GM23248 (cell line): ENCODE results near the gene RBSN.

Source experiments
- EZH2 ChIP-seq: fragments of 200-600 bp; sonication (generic); IDR thresholded peaks from 2 replicates; pipeline ENCODE4 v1.6.1; 2018; ENCODE audit warnings: antibody characterized with exemption, mild to moderate bottlenecking; ENCODE audit not compliant: insufficient read depth, poor library complexity, severe bottlenecking
- EZH2phosphoT487 ChIP-seq: fragments of 200-600 bp; sonication (generic); IDR thresholded peaks from 2 replicates; pipeline ENCODE4 v1.6.1; 2018; ENCODE audit warnings: antibody characterized with exemption, moderate library complexity, mild to moderate bottlenecking, low read depth; ENCODE audit not compliant: insufficient read depth

DNA sequence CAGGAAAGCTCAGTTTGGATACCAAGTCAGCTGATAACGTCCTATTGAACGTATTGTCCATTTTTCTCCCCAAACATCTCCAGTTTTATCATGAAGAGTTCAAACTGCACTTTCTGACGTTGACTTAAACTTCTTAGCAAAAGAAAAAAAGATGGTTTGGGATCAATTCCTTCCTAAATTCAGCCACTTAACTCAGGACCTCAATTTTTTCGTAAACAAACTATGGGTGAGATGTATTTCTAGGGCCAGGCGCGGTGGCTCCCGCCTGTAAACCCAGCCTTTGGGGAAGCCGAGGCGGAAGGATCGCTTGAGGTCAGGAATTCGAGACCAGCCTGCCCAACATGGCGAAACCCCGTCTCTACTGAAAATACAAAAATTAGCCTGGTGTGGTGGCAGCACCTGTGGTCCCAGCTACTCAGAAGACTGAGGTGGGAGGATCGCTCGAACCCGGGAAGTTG lies 33.4 kb downstream of the RBSN start:
- no peak for TF ChIP-seq EZH2phosphoT487
- TF ChIP-seq EZH2, result no peak
